PFSK-1 (cell line): ENCODE results near the gene SEMA3C.

Experiments
- FOXP2 ChIP-seq: optimal IDR thresholded peaks from 2 replicates; pipeline ENCODE3; 2011; ENCODE audit warnings: borderline replicate concordance, control low read depth, inconsistent platforms; ENCODE audit not compliant: insufficient read depth; ENCODE audit errors: extremely low read length, extremely low read depth
- POLR2AphosphoS5 ChIP-seq: IDR thresholded peaks from 2 replicates; pipeline ENCODE4 v1.6.1; 2012; ENCODE audit warnings: low read depth, mild to moderate bottlenecking, control low read depth, low read length, moderate library complexity
- SIN3A ChIP-seq: IDR thresholded peaks from 2 replicates; pipeline ENCODE4 v1.6.1; 2012; ENCODE audit warnings: mild to moderate bottlenecking, low read length, moderate library complexity, borderline replicate concordance; ENCODE audit not compliant: insufficient read depth
- TAF1 ChIP-seq: IDR thresholded peaks from 2 replicates; pipeline ENCODE4 v1.6.1; 2012; ENCODE audit warnings: low read length, control low read depth, borderline replicate concordance; ENCODE audit not compliant: insufficient read depth
- TF ChIP-seq, protein P1 (sequence below), 2 experiments: IDR thresholded peaks; 2 replicates each; pipeline versions ENCODE4 v1.6.1 to v1.8.0; 2011 to 2012; ENCODE audit warnings: low read depth in 2 of 2, low read length in 2 of 2, control low read depth in 1 of 2, inconsistent platforms in 1 of 2, mild to moderate bottlenecking in 1 of 2, moderate library complexity in 1 of 2; ENCODE audit not compliant: insufficient read depth in 1 of 2

SEMA3C gene

GRCh38 chr7:80807166-80807900, 111.5 kb downstream of the SEMA3C start:
- TF ChIP-seq SIN3A (no peak), FOXP2 (no peak), POLR2AphosphoS5 (no peak), TAF1 (no peak)
- TF ChIP-seq, protein P1, sequence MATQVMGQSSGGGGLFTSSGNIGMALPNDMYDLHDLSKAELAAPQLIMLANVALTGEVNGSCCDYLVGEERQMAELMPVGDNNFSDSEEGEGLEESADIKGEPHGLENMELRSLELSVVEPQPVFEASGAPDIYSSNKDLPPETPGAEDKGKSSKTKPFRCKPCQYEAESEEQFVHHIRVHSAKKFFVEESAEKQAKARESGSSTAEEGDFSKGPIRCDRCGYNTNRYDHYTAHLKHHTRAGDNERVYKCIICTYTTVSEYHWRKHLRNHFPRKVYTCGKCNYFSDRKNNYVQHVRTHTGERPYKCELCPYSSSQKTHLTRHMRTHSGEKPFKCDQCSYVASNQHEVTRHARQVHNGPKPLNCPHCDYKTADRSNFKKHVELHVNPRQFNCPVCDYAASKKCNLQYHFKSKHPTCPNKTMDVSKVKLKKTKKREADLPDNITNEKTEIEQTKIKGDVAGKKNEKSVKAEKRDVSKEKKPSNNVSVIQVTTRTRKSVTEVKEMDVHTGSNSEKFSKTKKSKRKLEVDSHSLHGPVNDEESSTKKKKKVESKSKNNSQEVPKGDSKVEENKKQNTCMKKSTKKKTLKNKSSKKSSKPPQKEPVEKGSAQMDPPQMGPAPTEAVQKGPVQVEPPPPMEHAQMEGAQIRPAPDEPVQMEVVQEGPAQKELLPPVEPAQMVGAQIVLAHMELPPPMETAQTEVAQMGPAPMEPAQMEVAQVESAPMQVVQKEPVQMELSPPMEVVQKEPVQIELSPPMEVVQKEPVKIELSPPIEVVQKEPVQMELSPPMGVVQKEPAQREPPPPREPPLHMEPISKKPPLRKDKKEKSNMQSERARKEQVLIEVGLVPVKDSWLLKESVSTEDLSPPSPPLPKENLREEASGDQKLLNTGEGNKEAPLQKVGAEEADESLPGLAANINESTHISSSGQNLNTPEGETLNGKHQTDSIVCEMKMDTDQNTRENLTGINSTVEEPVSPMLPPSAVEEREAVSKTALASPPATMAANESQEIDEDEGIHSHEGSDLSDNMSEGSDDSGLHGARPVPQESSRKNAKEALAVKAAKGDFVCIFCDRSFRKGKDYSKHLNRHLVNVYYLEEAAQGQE (IDR thresholded peaks at IDR 0.05; ENCODE audit: insufficient read depth in 1 of 2, low read depth in 2 of 2, low read length in 2 of 2), result no peak

DNA sequence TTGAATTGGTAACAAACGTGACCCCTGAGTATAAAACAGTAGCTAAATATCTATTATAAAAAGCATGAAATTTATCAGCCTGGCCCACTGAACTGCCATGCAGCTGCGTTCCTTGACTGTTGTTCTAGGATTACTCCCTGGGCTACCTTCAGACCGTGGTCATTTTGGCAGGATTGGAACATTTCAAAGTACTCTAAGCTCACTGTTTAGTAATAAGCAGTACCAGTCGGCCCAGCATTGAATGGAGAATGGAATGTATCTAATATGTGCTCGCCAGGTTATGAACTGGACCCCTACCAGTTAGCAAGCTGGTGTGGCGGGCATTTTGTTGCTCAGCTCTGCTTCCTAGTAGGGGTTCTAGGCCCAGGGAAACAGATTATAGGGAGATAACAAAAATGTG, 112.2 kb downstream of the SEMA3C start:
- TF ChIP-seq FOXP2 (no peak), POLR2AphosphoS5 (no peak)

GRCh38 chr7:80804589-80804988, 114.3 kb downstream of the SEMA3C start:
- TF ChIP-seq SIN3A (no peak), POLR2AphosphoS5 (no peak), TAF1 (no peak), FOXP2 (no peak)
- TF ChIP-seq, protein P1 (IDR thresholded peaks at IDR 0.05; ENCODE audit: insufficient read depth in 1 of 2, low read depth in 2 of 2, low read length in 2 of 2), result no peak

- TF ChIP-seq FOXP2 (no peak), SIN3A (no peak), TAF1 (no peak), POLR2AphosphoS5 (no peak)
- TF ChIP-seq, protein P1 (IDR thresholded peaks at IDR 0.05; ENCODE audit: insufficient read depth in 1 of 2, low read depth in 2 of 2, low read length in 2 of 2), result no peak
These were observed 116.3 kb downstream of the SEMA3C start for GRCh38 chr7:80802527-80802926.

DNA sequence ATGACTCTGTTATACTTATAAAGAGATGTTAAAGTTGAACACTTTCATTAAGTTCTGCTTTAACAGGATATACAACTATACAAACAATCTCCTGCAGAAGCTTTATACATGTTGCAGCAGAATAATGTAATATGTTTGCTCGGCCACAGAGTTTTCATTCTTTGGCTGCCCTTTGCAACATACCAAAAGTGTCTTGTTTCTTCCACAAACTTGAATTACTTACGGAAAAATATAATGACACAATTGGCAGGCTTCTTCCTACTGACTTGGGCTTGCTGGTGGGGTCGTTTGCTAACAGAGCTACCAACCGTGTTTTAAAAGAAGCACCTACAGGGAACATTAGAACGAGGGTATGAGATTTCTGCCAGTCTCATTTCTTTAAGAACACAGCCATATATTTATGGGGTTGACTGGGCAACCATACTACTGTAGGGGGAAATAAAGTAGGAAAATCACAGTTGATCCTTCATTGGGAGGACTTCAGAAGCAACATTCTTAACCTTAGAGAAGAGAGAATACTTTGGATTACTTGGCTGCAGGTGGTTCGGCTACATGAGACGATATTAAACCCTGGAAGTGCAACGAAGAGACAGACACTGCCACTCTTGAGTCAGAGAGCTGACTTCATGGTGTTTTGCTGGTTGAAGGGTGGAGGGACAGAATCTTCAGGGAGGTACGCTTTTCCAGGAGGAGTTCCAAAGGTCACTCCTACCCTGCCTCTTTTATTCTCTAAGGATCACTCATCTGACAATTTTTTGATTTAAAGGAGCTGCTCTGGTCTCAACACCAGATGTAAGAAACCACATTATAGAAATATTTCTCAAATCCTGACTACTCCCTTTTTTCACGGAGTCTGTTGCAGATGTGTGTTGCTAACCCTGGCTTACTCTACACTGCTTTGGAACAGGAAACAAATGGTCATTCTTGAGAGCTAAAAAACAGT, 123.9 kb downstream of the SEMA3C start:
- no peak for TF ChIP-seq POLR2AphosphoS5
- TF ChIP-seq FOXP2, result no peak
- TF ChIP-seq TAF1, result no peak
- TF ChIP-seq, protein P1 (IDR thresholded peaks at IDR 0.05; ENCODE audit: insufficient read depth in 1 of 2, low read depth in 2 of 2, low read length in 2 of 2), result no peak
- TF ChIP-seq SIN3A, result no peak
